ENCODE data around the gene HTR4. TPM values are rescaled to one million over a fixed set of nuclear protein-coding genes. Genes with fewer than 3 reads are reported as not detected.

HTR4 gene
- total and polyA plus RNA-seq, 2 donors (not counting 1 experiment from before 2014, with no cell fraction given) = not detected

GRCh38 chr5:148623101-148623500 is 31.2 kb downstream of the HTR4 start:
- H3K27me3 ChIP-seq (ENCODE audit: control insufficient read depth, insufficient read depth, low read length) = no peaks in the 10 kb centered on the region
- no peaks in the 10 kb centered on the region for H3K36me3 ChIP-seq (ENCODE audit: control insufficient read depth, insufficient read depth, low read length)
- H2AFZ ChIP-seq (ENCODE audit: low read length) = no peak overlapping the region
- no peaks in the 10 kb centered on the region for H3K9me3 ChIP-seq (ENCODE audit: control insufficient read depth, insufficient read depth, low read depth, low read length)
- no peaks in the 10 kb centered on the region for H3K79me2 ChIP-seq (ENCODE audit: control insufficient read depth, insufficient read depth, low read length)
- no peak overlapping the region for H3K4me2 ChIP-seq (ENCODE audit: extremely low read depth, insufficient read depth, low read length)
- H3K27ac ChIP-seq (ENCODE audit: insufficient read depth, low read length) = no peak overlapping the region
- TF ChIP-seq EZH2 (IDR thresholded peaks at IDR 0.05; ENCODE audit: low read length, missing control alignments) = no peak
- TF ChIP-seq, protein P1, sequence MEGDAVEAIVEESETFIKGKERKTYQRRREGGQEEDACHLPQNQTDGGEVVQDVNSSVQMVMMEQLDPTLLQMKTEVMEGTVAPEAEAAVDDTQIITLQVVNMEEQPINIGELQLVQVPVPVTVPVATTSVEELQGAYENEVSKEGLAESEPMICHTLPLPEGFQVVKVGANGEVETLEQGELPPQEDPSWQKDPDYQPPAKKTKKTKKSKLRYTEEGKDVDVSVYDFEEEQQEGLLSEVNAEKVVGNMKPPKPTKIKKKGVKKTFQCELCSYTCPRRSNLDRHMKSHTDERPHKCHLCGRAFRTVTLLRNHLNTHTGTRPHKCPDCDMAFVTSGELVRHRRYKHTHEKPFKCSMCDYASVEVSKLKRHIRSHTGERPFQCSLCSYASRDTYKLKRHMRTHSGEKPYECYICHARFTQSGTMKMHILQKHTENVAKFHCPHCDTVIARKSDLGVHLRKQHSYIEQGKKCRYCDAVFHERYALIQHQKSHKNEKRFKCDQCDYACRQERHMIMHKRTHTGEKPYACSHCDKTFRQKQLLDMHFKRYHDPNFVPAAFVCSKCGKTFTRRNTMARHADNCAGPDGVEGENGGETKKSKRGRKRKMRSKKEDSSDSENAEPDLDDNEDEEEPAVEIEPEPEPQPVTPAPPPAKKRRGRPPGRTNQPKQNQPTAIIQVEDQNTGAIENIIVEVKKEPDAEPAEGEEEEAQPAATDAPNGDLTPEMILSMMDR (conservative IDR thresholded peaks at IDR 0.05 in 1 of 2, IDR thresholded peaks at IDR 0.05 in 1 of 2; ENCODE audit: low read depth in 1 of 2, low read length in 2 of 2) = no peak
- no peak for DNase-seq (ENCODE audit: low read depth in 2 of 2)
- no peaks in the 10 kb centered on the region for H3K4me1 ChIP-seq (ENCODE audit: control insufficient read depth, extremely low read depth, insufficient read depth, low read length)
- H3K9ac ChIP-seq (ENCODE audit: insufficient read depth, low read length) = no peak overlapping the region
- no peak overlapping the region for H3K4me3 ChIP-seq (replicated peaks in 1 of 4; ENCODE audit: control extremely low read depth in 1 of 4, insufficient read depth in 1 of 4, low read depth in 3 of 4, low read length in 4 of 4)
- no peaks in the 10 kb centered on the region for H4K20me1 ChIP-seq (ENCODE audit: control insufficient read depth, extremely low read depth, insufficient read depth, low read length)

- no peak overlapping the region for H2AFZ ChIP-seq (ENCODE audit: low read length)
- no peaks in the 10 kb centered on the region for H3K36me3 ChIP-seq (ENCODE audit: control insufficient read depth, insufficient read depth, low read length)
- H3K9me3 ChIP-seq (ENCODE audit: control insufficient read depth, insufficient read depth, low read depth, low read length) = no peaks in the 10 kb centered on the region
- H3K27me3 ChIP-seq (ENCODE audit: control insufficient read depth, insufficient read depth, low read length) = no peaks in the 10 kb centered on the region
- no peak overlapping the region for H3K9ac ChIP-seq (ENCODE audit: insufficient read depth, low read length)
- H3K4me3 ChIP-seq (replicated peaks in 1 of 4; ENCODE audit: control extremely low read depth in 1 of 4, insufficient read depth in 1 of 4, low read depth in 3 of 4, low read length in 4 of 4) = no peak overlapping the region
- H3K4me1 ChIP-seq (ENCODE audit: control insufficient read depth, extremely low read depth, insufficient read depth, low read length) = no peaks in the 10 kb centered on the region
- no peaks in the 10 kb centered on the region for H3K79me2 ChIP-seq (ENCODE audit: control insufficient read depth, insufficient read depth, low read length)
- no peak overlapping the region for H3K27ac ChIP-seq (ENCODE audit: insufficient read depth, low read length)
- no peak for TF ChIP-seq EZH2 (IDR thresholded peaks at IDR 0.05; ENCODE audit: low read length, missing control alignments)
- TF ChIP-seq, protein P1 (conservative IDR thresholded peaks at IDR 0.05 in 1 of 2, IDR thresholded peaks at IDR 0.05 in 1 of 2; ENCODE audit: low read depth in 1 of 2, low read length in 2 of 2) = no peak
- H4K20me1 ChIP-seq (ENCODE audit: control insufficient read depth, extremely low read depth, insufficient read depth, low read length) = no peaks in the 10 kb centered on the region
- H3K4me2 ChIP-seq (ENCODE audit: extremely low read depth, insufficient read depth, low read length) = no peak overlapping the region
- no peak for DNase-seq (ENCODE audit: low read depth in 2 of 2)
Observed at GRCh38 chr5:148620696-148621095, 33.6 kb downstream of the HTR4 start.

DNA sequence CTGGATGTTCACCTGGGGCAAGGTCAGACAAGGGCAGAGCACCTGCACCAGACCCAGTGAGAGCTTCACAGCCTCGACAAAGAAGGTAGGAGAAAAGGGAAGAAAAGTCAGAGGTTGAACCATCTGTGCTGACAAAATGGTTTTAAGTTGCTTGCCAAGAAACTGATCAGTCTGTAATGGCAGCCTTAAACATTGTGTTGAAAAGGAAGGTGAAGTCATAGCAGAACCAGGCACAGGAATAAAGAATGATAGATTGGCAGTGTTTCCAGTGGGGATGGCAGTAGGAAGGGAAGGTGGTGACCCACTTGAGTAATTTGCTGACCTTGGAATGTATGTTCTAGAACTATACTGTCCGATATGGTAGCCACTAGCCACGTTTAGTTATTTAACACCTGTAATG is 34.2 kb downstream of the HTR4 start:
- no peak overlapping the region for H3K4me2 ChIP-seq (ENCODE audit: extremely low read depth, insufficient read depth, low read length)
- H3K27me3 ChIP-seq (ENCODE audit: control insufficient read depth, insufficient read depth, low read length) = no peaks in the 10 kb centered on the region
- no peak overlapping the region for H3K4me3 ChIP-seq (replicated peaks in 1 of 4; ENCODE audit: control extremely low read depth in 1 of 4, insufficient read depth in 1 of 4, low read depth in 3 of 4, low read length in 4 of 4)
- no peaks in the 10 kb centered on the region for H4K20me1 ChIP-seq (ENCODE audit: control insufficient read depth, extremely low read depth, insufficient read depth, low read length)
- H3K36me3 ChIP-seq (ENCODE audit: control insufficient read depth, insufficient read depth, low read length) = no peaks in the 10 kb centered on the region
- DNase-seq (ENCODE audit: low read depth in 2 of 2) = no peak
- no peak overlapping the region for H3K27ac ChIP-seq (ENCODE audit: insufficient read depth, low read length)
- H3K9me3 ChIP-seq (ENCODE audit: control insufficient read depth, insufficient read depth, low read depth, low read length) = no peaks in the 10 kb centered on the region
- no peak for TF ChIP-seq EZH2 (IDR thresholded peaks at IDR 0.05; ENCODE audit: low read length, missing control alignments)
- TF ChIP-seq, protein P1 (conservative IDR thresholded peaks at IDR 0.05 in 1 of 2, IDR thresholded peaks at IDR 0.05 in 1 of 2; ENCODE audit: low read depth in 1 of 2, low read length in 2 of 2) = no peak
- no peaks in the 10 kb centered on the region for H3K4me1 ChIP-seq (ENCODE audit: control insufficient read depth, extremely low read depth, insufficient read depth, low read length)
- H3K79me2 ChIP-seq (ENCODE audit: control insufficient read depth, insufficient read depth, low read length) = no peaks in the 10 kb centered on the region
- H3K9ac ChIP-seq (ENCODE audit: insufficient read depth, low read length) = no peak overlapping the region
- no peak overlapping the region for H2AFZ ChIP-seq (ENCODE audit: low read length)
